Uterus (tissue), 2 donors: ENCODE results near the gene IFNA13.

Experiments
- POLR2A ChIP-seq, 2 donors: fragments of 450-650 bp; IDR thresholded peaks; one replicate each; pipeline ENCODE4 v1.6.1; 2016; ENCODE audit warnings: antibody characterized with exemption in 2 of 2, mild to moderate bottlenecking in 1 of 2, moderate library complexity in 1 of 2
- TF ChIP-seq, protein P1 (sequence below), 4 experiments: fragments of 200-600 bp in 2 of 4; fragments of 450-650 bp in 2 of 4; sonication (generic) in 2 of 4; IDR thresholded peaks; one replicate each; pipeline ENCODE4 v1.5.1; 2016 to 2019; ENCODE audit warnings: antibody characterized with exemption in 4 of 4, mild to moderate bottlenecking in 2 of 4, moderate library complexity in 1 of 4

DNA sequence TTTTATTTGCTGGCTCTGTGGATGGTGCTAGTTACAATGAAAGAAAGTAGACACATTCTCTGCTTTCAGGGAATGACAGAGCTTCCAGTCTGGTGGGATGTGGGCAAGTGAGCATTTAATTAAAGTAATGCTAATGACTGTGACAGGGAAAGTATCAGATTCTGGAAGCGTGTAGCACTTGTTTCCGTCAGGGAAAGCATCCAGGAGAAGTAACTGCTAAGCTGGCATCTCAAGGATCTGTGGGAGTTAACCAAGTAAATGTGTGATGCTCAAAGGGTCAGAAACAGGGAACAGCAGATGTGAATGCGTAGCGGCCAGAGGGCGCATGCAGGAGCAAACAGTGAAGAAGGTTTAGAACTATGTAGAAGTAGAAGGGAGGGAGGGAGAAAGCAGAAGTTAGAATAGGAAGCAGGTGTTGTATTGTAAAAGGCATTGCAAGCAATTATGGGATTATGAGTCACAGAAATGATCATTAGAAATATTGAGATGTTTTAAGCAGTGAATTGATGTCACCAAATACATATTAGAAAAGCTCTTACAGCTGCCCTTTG is 44.9 kb downstream of the IFNA13 start:
- TF ChIP-seq, protein P1, sequence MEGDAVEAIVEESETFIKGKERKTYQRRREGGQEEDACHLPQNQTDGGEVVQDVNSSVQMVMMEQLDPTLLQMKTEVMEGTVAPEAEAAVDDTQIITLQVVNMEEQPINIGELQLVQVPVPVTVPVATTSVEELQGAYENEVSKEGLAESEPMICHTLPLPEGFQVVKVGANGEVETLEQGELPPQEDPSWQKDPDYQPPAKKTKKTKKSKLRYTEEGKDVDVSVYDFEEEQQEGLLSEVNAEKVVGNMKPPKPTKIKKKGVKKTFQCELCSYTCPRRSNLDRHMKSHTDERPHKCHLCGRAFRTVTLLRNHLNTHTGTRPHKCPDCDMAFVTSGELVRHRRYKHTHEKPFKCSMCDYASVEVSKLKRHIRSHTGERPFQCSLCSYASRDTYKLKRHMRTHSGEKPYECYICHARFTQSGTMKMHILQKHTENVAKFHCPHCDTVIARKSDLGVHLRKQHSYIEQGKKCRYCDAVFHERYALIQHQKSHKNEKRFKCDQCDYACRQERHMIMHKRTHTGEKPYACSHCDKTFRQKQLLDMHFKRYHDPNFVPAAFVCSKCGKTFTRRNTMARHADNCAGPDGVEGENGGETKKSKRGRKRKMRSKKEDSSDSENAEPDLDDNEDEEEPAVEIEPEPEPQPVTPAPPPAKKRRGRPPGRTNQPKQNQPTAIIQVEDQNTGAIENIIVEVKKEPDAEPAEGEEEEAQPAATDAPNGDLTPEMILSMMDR (IDR thresholded peaks at IDR 0.05), result no peak
- TF ChIP-seq POLR2A (IDR thresholded peaks at IDR 0.05), result no peak
